Esophagus muscularis mucosa (tissue), 4 donors: ENCODE measurements around the gene OR10G8.

Source experiments
- EP300 ChIP-seq: sonication (generic); formaldehyde crosslinking; IDR thresholded peaks from one replicate; pipeline ENCODE4 v1.6.1; 2017; ENCODE audit warnings: antibody characterized with exemption
- POLR2A ChIP-seq: fragments of 450-650 bp; IDR thresholded peaks from one replicate; pipeline ENCODE4 v1.6.1; 2017; ENCODE audit warnings: antibody characterized with exemption, moderate library complexity, mild to moderate bottlenecking, low read depth
- POLR2AphosphoS5 ChIP-seq, 2 donors: sonication (generic); formaldehyde crosslinking; IDR thresholded peaks; one replicate each; pipeline ENCODE4 v1.6.1; 2017; ENCODE audit warnings: antibody characterized with exemption in 2 of 2
- TF ChIP-seq, protein P1 (sequence below), 3 experiments: fragments of 200-600 bp in 2 of 3; fragments of 450-650 bp in 1 of 3; sonication (generic) in 2 of 3; IDR thresholded peaks; one replicate each; pipeline ENCODE4 v1.5.1; 2017 to 2019; ENCODE audit warnings: antibody characterized with exemption in 3 of 3, mild to moderate bottlenecking in 2 of 3, moderate library complexity in 1 of 3

DNA sequence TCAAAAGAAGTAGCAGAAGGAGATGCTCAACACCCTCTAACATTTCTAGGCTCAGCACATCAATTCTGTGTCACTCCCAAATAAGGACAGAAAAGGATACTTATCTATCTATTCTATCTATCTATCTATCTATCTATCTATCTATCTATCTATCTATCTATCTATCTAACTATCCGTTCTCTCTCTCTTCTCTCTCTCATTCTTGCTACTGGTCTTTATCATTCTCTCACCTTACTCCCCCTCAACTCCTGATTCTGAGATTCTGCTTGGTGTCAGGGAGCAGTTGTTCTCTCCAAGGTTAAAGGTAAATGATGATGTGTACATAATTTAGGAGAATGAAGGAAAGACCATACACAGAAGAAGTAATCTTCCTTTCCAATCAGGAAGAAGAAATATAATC lies 31.5 kb upstream of the OR10G8 start, which contains the start of gene OR10G6:
- TF ChIP-seq, protein P1, sequence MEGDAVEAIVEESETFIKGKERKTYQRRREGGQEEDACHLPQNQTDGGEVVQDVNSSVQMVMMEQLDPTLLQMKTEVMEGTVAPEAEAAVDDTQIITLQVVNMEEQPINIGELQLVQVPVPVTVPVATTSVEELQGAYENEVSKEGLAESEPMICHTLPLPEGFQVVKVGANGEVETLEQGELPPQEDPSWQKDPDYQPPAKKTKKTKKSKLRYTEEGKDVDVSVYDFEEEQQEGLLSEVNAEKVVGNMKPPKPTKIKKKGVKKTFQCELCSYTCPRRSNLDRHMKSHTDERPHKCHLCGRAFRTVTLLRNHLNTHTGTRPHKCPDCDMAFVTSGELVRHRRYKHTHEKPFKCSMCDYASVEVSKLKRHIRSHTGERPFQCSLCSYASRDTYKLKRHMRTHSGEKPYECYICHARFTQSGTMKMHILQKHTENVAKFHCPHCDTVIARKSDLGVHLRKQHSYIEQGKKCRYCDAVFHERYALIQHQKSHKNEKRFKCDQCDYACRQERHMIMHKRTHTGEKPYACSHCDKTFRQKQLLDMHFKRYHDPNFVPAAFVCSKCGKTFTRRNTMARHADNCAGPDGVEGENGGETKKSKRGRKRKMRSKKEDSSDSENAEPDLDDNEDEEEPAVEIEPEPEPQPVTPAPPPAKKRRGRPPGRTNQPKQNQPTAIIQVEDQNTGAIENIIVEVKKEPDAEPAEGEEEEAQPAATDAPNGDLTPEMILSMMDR (IDR thresholded peaks at IDR 0.05), result no peak
- TF ChIP-seq POLR2A (no peak), POLR2AphosphoS5 (IDR thresholded peaks at IDR 0.05) (no peak), EP300 (no peak)
